Pancreas (tissue), 10 donors: ENCODE measurements around the gene GGT1. TPM values are rescaled to one million over a fixed set of nuclear protein-coding genes. Genes with fewer than 3 reads are reported as not detected.
"Not testable (repeated sequence)": the region's sequence is repeated elsewhere in the genome, so short reads cannot be mapped to it uniquely, and the experiment has no call there.

Experiments used
- ATAC-seq, 4 donors: fragments of 200-7000 bp; cut with Tn5 transposase; one replicate each; pipeline versions ENCODE4 v1.8.0 to v1.9.1; 2020; ENCODE audit warnings: mild to moderate bottlenecking in 4 of 4, moderate library complexity in 4 of 4
- DNase-seq, 6 donors: peaks; one replicate each; pipeline ENCODE4 v3.0.0-alpha.2; 2020
- FAIRE-seq: peaks from 2 replicates; lab custom pipeline; 2012; peaks lifted over from hg19 to GRCh38; lab: Jason Lieb, UNC
- H3K27ac ChIP-seq, 4 donors: fragments of 200-600 bp; sonication (generic); 1 replicate in 3 of 4; 2 replicates in 1 of 4; pipeline versions ENCODE4 v1.5.0 to v1.8.0; 2020
- H3K27me3 ChIP-seq, 4 donors: fragments of 200-600 bp; one replicate each; pipeline ENCODE4 v1.8.0; 2021
- H3K36me3 ChIP-seq, 3 donors: fragments of 200-600 bp; sonication (generic) in 1 of 3; one replicate each; pipeline versions ENCODE4 v1.5.0 to v1.8.0; 2020 to 2021
- H3K4me1 ChIP-seq, 3 donors: fragments of 200-600 bp; one replicate each; pipeline ENCODE4 v1.8.0; 2021
- H3K4me3 ChIP-seq, 4 donors: fragments of 200-600 bp; sonication (generic) in 2 of 4; one replicate each; pipeline versions ENCODE4 v1.5.0 to v1.8.0; 2020 to 2021
- H3K9me3 ChIP-seq, 4 donors: fragments of 200-600 bp; one replicate each; pipeline ENCODE4 v1.8.0; 2021
- WGBS, 2 donors: extraction: QIAGEN DNeasy Blood & Tissue Kit; methylation state at CpG; one replicate each; pipeline ENCODE4 v1.1.7; 2013; 5-methylcytosine and 5-hydroxymethylcytosine counted together
- intact Hi-C, 3 donors: fragments of 100-400 bp; cut with DNase I; formaldehyde crosslinking; loops; one replicate each; pipeline versions ENCODE4 v1.11.1 to v1.14.2; 2022
- polyA plus RNA-seq, 2 donors: library from polyadenylated mRNA; stranded (reverse); fragments of 200-250 nt; gene quantifications; one replicate each; pipeline ENCODE4 v1.2.3, GENCODE V29; 2013
- total RNA-seq, 6 donors: library from RNA; stranded (reverse); fragmentation: NEBNext Ultra II Directional in 4 of 6; extraction: Animal tissue kit (Norgen Biotek cat#: 25700) in 4 of 6; gene quantifications; one replicate each; pipeline versions ENCODE4 v1.2.1 to v1.2.4, GENCODE V29; 2021 to 2023
- TF ChIP-seq, protein P1 (sequence below), 4 donors: fragments of 200-600 bp; sonication (generic) in 3 of 4; IDR thresholded peaks; one replicate each; pipeline versions ENCODE4 v1.5.0 to v1.8.0; 2021; ENCODE audit warnings: antibody characterized with exemption in 4 of 4
- donor health status: healthy with polysubstance abuse.
- donor health status: DM: no; HTN: no; CAD: no; lungs with moderate emphysema.
- donor health status: DM: no; HTN: no; CAD: no.
- donor health status: control.
- donor health status: control.
- donor health status: Bipolar disorder and iron deficiency.
- donor health status: DM: yes; HTN: yes; CAD: no.
- donor health status: DM: no; HTN: no; CAD: no.
- donor health status: DM: no; HTN: no; CAD: no.
- donor health status: DM: yes; HTN: yes; CAD: no.

Gene GGT1
- total and polyA plus RNA-seq, 8 donors = 23.5 to 195 (median 52.4) TPM

DNA sequence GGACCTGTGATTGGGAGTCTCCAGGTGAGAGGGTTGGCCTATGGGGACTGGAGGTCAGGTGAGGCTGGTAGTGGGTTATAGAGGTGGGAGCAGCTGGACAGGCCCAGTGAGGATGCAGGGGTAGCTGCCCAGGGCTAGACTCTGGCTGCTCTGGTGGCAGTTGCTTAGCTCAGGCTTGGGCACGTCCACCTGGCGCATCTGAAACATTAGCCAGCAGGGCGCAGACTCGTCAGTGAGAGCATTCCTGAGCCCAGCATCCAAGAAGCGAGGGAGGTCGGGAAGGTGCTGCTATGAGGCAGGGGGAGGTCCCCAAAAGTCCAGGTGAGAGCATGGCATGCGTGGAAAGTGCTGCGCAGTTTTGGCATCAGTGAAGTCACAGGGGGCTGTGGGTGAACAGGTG lies 3.5 kb upstream of the GGT1 start:
- Histone ChIP-seq H3K36me3 (no peaks in the 10 kb centered on the region), H3K27me3 (no peaks in the 10 kb centered on the region), H3K4me1 (peaks cover 6 to 17% (median 15%) of the 10 kb centered on the region in 3 donors), H3K4me3 (no peak overlapping the region), H3K9me3 (no peaks in the 10 kb centered on the region), H3K27ac (peak overlapping the region in 2 of 4 donors; percentile 19 to 24)
- ATAC-seq (no peak), DNase-seq (peak in 1 of 6 donors; percentile 47), FAIRE-seq (no peak)
- 75 to 81% methylated on average over 8 of the region's 8 CpGs for WGBS, 2 donors
- intact Hi-C loops = no loop called here
- TF ChIP-seq, protein P1, sequence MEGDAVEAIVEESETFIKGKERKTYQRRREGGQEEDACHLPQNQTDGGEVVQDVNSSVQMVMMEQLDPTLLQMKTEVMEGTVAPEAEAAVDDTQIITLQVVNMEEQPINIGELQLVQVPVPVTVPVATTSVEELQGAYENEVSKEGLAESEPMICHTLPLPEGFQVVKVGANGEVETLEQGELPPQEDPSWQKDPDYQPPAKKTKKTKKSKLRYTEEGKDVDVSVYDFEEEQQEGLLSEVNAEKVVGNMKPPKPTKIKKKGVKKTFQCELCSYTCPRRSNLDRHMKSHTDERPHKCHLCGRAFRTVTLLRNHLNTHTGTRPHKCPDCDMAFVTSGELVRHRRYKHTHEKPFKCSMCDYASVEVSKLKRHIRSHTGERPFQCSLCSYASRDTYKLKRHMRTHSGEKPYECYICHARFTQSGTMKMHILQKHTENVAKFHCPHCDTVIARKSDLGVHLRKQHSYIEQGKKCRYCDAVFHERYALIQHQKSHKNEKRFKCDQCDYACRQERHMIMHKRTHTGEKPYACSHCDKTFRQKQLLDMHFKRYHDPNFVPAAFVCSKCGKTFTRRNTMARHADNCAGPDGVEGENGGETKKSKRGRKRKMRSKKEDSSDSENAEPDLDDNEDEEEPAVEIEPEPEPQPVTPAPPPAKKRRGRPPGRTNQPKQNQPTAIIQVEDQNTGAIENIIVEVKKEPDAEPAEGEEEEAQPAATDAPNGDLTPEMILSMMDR (IDR thresholded peaks at IDR 0.05) = no peak

DNA sequence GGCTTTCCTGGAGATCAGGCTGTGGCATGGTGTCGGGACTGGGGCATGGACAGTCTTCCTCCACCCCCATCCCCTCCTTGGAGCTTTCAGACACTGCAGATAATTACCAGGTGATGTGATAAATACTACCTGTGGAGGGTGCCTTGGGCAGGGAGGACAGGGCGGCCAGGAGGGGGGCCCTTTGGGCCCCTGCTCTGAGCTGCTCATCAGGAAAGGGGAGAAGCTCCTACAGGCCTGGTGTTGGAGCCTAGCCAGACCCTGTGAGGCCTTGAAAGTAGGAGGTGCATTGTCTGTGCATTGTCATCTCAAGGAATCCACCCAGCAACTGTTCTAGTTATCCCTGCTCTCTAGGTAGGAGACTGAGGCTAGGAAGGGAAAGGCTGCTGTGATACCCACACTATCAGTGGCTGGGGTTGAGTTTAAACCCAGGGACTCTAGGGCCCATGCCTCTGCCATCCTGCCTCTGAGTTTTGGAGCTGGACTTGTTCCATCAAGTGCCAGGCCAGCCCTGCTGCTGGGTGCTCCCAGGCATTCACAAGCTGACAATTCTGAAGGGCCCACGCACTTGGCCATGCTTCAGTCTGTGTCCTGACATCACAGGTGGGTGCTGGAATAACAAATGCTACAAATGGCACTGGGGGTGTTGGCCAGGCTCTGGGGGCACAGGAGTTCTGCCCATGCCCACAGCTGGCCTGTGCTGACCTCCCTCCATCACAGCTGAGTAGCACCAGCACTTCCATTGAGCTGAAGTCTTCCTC lies 2.9 kb upstream of the GGT1 start:
- FAIRE-seq, ATAC-seq, H3K36me3 ChIP-seq, H3K9me3 ChIP-seq, intact Hi-C loops, H3K4me3 ChIP-seq, H3K27me3 ChIP-seq: not testable (repeated sequence)
- WGBS, 2 donors = 79 to 88% methylated on average over 3 of the region's 3 CpGs
- DNase-seq = peak in 2 of 6 donors; percentile 7 to 50
- Histone ChIP-seq H3K27ac (peak overlapping the region in 2 of 4 donors; percentile 24 to 76), H3K4me1 (peaks cover 6 to 17% (median 15%) of the 10 kb centered on the region in 3 donors)

GRCh38 chr22:24601217-24602104 lies 1.5 kb upstream of the GGT1 start:
- FAIRE-seq (no peak), ATAC-seq (peak; percentile 78 to 91 (median 87)), DNase-seq (peak; percentile 88 to 97 (median 93))
- Histone ChIP-seq H3K9me3 (no peaks in the 10 kb centered on the region), H3K36me3 (no peaks in the 10 kb centered on the region), H3K27me3 (no peaks in the 10 kb centered on the region), H3K27ac (peak overlapping the region; percentile 9 to 76 (median 65)), H3K4me1 (peaks cover 6 to 17% (median 15%) of the 10 kb centered on the region in 3 donors), H3K4me3 (no peak overlapping the region)
- WGBS, 2 donors = 31 to 36% methylated on average over 11 to 12 of the region's 12 CpGs
- TF ChIP-seq, protein P1 (IDR thresholded peaks at IDR 0.05) = no peak
- intact Hi-C loops = no loop called here

DNA sequence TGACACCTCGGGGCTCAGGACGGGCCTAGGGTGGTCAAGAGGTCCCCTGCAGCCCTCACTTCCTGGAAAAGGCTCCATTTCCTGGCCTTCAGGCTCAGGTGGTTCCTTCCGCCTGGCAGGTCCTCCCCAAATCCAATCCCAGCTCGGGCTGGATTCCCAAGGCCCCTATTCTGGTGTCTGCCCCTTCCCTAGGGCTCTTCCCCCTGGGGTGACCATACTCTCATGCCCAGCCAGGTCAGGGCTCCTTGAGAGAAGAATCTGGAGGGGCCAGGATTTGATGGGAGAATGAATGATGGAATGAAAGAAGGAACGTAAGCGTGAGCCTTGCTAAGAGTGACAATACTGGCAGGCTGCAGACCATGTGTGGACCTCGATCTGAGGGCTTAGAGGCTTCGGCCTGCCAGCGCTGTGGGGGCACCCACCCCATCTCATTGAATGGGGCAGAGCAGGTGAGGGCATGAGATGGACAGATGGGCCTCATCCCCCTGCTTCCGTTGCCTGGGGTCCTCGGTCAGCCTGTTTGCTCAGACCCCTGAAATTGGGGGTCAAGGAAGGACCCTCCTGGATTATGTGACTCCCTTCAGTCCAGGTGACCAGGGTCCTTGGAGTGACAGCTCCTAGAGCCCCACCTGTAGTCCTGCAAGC lies 766 bp upstream of the GGT1 start:
- 60 to 63% methylated on average over 11 of the region's 11 CpGs for WGBS, 2 donors
- H3K27me3 ChIP-seq, intact Hi-C loops, H3K9me3 ChIP-seq, H3K36me3 ChIP-seq, H3K4me3 ChIP-seq, FAIRE-seq: not testable (repeated sequence)
- DNase-seq (peak in 1 of 6 donors; percentile 44), ATAC-seq (peak in 2 of 4 donors; percentile 1 to 4)
- Histone ChIP-seq H3K27ac (peak overlapping the region; percentile 9 to 76 (median 65)), H3K4me1 (peaks cover 6 to 17% (median 15%) of the 10 kb centered on the region in 3 donors)

GRCh38 chr22:24603770-24604629 lies 1.0 kb downstream of the GGT1 start:
- ATAC-seq (peak; percentile 17 to 43 (median 26)), DNase-seq (peak in 3 of 6 donors; percentile 29 to 67 (median 45))
- H3K27me3 ChIP-seq, FAIRE-seq, H3K36me3 ChIP-seq, intact Hi-C loops, H3K9me3 ChIP-seq: not testable (repeated sequence)
- Histone ChIP-seq H3K4me1 (peaks cover 6 to 17% (median 15%) of the 10 kb centered on the region in 3 donors), H3K27ac (peak overlapping the region; percentile 55 to 76 (median 65)), H3K4me3 (peak overlapping the region in 2 of 4 donors; percentile 36 to 49)
- 25 to 28% methylated on average over 18 of the region's 18 CpGs for WGBS, 2 donors

- peak in 1 of 6 donors; percentile 27 for DNase-seq
- H3K9me3 ChIP-seq, H3K4me3 ChIP-seq, H3K27me3 ChIP-seq, H3K36me3 ChIP-seq, H3K27ac ChIP-seq, FAIRE-seq, intact Hi-C loops, ATAC-seq: not testable (repeated sequence)
- peaks cover under 1 to 13% (median 8%) of the 10 kb centered on the region in 3 donors for H3K4me1 ChIP-seq
- 70 to 76% methylated on average over 2 of the region's 2 CpGs for WGBS, 2 donors
These were observed 3.3 kb downstream of the GGT1 start for GRCh38 chr22:24606340-24606739.

GRCh38 chr22:24607429-24607983 lies 4.5 kb downstream of the GGT1 start:
- H3K27ac ChIP-seq, H3K36me3 ChIP-seq, H3K9me3 ChIP-seq, H3K4me1 ChIP-seq, FAIRE-seq, intact Hi-C loops, H3K4me3 ChIP-seq, H3K27me3 ChIP-seq: not testable (repeated sequence)
- DNase-seq (peak in 1 of 6 donors; percentile 68), ATAC-seq (peak in 3 of 4 donors; percentile 4 to 49 (median 9))
- WGBS, 2 donors = 74 to 88% methylated on average over 17 to 18 of the region's 18 CpGs

DNA sequence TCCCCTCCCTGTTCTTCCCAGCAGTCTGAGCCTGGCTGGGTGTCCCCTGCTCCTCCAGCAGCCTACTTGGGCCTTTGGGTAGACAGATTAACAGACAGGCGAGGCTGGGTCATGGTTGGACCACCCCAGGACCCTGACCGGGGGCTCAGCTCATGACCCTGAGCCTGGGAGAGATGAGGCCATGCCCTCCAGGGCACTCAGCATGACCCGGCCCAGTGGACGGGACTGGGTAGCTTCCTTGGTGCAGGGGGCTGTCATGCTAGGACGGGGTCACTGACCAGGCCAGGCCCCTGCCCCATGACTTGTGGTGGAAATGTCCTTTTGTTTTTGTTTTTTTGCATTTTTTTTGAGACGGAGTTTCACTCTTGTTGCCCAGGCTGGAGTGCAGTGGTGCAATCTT lies 5.3 kb downstream of the GGT1 start:
- H3K4me1 ChIP-seq = not testable (repeated sequence)

More for the DNA sequence above, 5.3 kb downstream of the GGT1 start:
- intact Hi-C loops, H3K36me3 ChIP-seq, H3K27me3 ChIP-seq, DNase-seq, H3K9me3 ChIP-seq, FAIRE-seq, H3K27ac ChIP-seq, H3K4me3 ChIP-seq, ATAC-seq: not testable (repeated sequence)
- WGBS, 2 donors = 88 to 90% methylated on average over 6 of the region's 6 CpGs
